ENCODE measurements around the gene NPEPL1. TPM values are rescaled to one million over a fixed set of nuclear protein-coding genes. Genes with fewer than 3 reads are reported as not detected.

NPEPL1 gene
- total RNA-seq, 4 donors from 2014 or later = 24.3 to 57.3 (median 36.9) TPM

GRCh38 chr20:58702859-58703648 is 10.5 kb downstream of the NPEPL1 start:
- peaks cover 0 to 12% (median 0%) of the 10 kb centered on the region in 3 donors for H3K4me1 ChIP-seq
- peaks cover 0 to 100% of the 10 kb centered on the region in 2 donors for H3K36me3 ChIP-seq
- WGBS, 2 donors (ENCODE audit: low coverage in 1 of 2) = 92 to 94% methylated on average over 20 to 27 of the region's 28 CpGs

GRCh38 chr20:58703765-58704371 is 11.3 kb downstream of the NPEPL1 start:
- 93% methylated on average over 6 of the region's 12 CpGs; no CpG with 5 or more reads in 1 of the 2 donors for WGBS, 2 donors (ENCODE audit: low coverage in 1 of 2)

More at GRCh38 chr20:58702859-58703648, 10.5 kb downstream of the NPEPL1 start:
- H3K4me3 ChIP-seq = no peak overlapping the region
- TF ChIP-seq EP300 (IDR thresholded peaks at IDR 0.05) = no peak
- no peak for TF ChIP-seq POLR2AphosphoS5 (IDR thresholded peaks at IDR 0.05)
- TF ChIP-seq, protein P1, sequence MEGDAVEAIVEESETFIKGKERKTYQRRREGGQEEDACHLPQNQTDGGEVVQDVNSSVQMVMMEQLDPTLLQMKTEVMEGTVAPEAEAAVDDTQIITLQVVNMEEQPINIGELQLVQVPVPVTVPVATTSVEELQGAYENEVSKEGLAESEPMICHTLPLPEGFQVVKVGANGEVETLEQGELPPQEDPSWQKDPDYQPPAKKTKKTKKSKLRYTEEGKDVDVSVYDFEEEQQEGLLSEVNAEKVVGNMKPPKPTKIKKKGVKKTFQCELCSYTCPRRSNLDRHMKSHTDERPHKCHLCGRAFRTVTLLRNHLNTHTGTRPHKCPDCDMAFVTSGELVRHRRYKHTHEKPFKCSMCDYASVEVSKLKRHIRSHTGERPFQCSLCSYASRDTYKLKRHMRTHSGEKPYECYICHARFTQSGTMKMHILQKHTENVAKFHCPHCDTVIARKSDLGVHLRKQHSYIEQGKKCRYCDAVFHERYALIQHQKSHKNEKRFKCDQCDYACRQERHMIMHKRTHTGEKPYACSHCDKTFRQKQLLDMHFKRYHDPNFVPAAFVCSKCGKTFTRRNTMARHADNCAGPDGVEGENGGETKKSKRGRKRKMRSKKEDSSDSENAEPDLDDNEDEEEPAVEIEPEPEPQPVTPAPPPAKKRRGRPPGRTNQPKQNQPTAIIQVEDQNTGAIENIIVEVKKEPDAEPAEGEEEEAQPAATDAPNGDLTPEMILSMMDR (IDR thresholded peaks at IDR 0.05) = peak in 1 of 4 experiments; percentile 34
- TF ChIP-seq POLR2A (IDR thresholded peaks at IDR 0.05) = no peak
- no peak for ATAC-seq
- H3K27ac ChIP-seq = no peak overlapping the region
- no peaks in the 10 kb centered on the region for H3K9me3 ChIP-seq
- H3K27me3 ChIP-seq = no peaks in the 10 kb centered on the region

GRCh38 chr20:58705208-58705926 is 12.8 kb downstream of the NPEPL1 start:
- no peaks in the 10 kb centered on the region for H3K27me3 ChIP-seq
- H3K4me3 ChIP-seq = no peak overlapping the region
- H3K27ac ChIP-seq = no peak overlapping the region
- TF ChIP-seq POLR2A (IDR thresholded peaks at IDR 0.05) (no peak), POLR2AphosphoS5 (IDR thresholded peaks at IDR 0.05) (no peak), EP300 (IDR thresholded peaks at IDR 0.05) (no peak)
- TF ChIP-seq, protein P1 (IDR thresholded peaks at IDR 0.05) = no peak
- 64 to 80% methylated on average over 12 to 14 of the region's 14 CpGs for whole genome bisulfite sequencing, 2 donors (ENCODE audit: low coverage in 1 of 2)
- peaks cover 0 to 94% of the 10 kb centered on the region in 2 donors for H3K36me3 ChIP-seq
- ATAC-seq = peak; percentile 35
- peaks cover 0 to under 1% (median 0%) of the 10 kb centered on the region in 3 donors for H3K4me1 ChIP-seq
- no peaks in the 10 kb centered on the region for H3K9me3 ChIP-seq

More at GRCh38 chr20:58703765-58704371, 11.3 kb downstream of the NPEPL1 start:
- H3K36me3 ChIP-seq = peaks cover 0 to 100% of the 10 kb centered on the region in 2 donors
- H3K4me1 ChIP-seq = peaks cover 0 to 12% (median 0%) of the 10 kb centered on the region in 3 donors
- H3K4me3 ChIP-seq = no peak overlapping the region
- H3K27me3 ChIP-seq = no peaks in the 10 kb centered on the region
- TF ChIP-seq EP300 (IDR thresholded peaks at IDR 0.05) (no peak), POLR2AphosphoS5 (IDR thresholded peaks at IDR 0.05) (no peak), POLR2A (IDR thresholded peaks at IDR 0.05) (no peak)
- TF ChIP-seq, protein P1 (IDR thresholded peaks at IDR 0.05) = no peak
- H3K27ac ChIP-seq = no peak overlapping the region
- no peak for ATAC-seq
- no peaks in the 10 kb centered on the region for H3K9me3 ChIP-seq

GRCh38 chr20:58706150-58706892 is 13.7 kb downstream of the NPEPL1 start:
- TF ChIP-seq POLR2A (IDR thresholded peaks at IDR 0.05) (no peak), EP300 (IDR thresholded peaks at IDR 0.05) (no peak), POLR2AphosphoS5 (IDR thresholded peaks at IDR 0.05) (no peak)
- TF ChIP-seq, protein P1 (IDR thresholded peaks at IDR 0.05) = no peak
- no peak overlapping the region for H3K4me3 ChIP-seq
- ATAC-seq = no peak
- no peaks in the 10 kb centered on the region for H3K9me3 ChIP-seq
- peaks cover 0 to 85% of the 10 kb centered on the region in 2 donors for H3K36me3 ChIP-seq
- no peak overlapping the region for H3K27ac ChIP-seq
- no peaks in the 10 kb centered on the region for H3K4me1 ChIP-seq
- H3K27me3 ChIP-seq = no peaks in the 10 kb centered on the region
- 83 to 100% methylated on average over 1 to 3 of the region's 20 CpGs for WGBS, 2 donors (ENCODE audit: low coverage in 1 of 2)

Measured in gastroesophageal sphincter (tissue), 4 donors.